ENCODE data around the gene ATP13A4. TPM values are rescaled to one million over a fixed set of nuclear protein-coding genes. Genes with fewer than 3 reads are reported as not detected.

ATP13A4 gene
- total RNA-seq, 3 donors from 2014 or later (not counting 1 experiment from before 2014, with no cell fraction given) = 1.3 to 3.9 (median 3.6) TPM

- intact Hi-C loops (cut with micrococcal nuclease) = no loop called here
- ATAC-seq (no peak), DNase-seq (no peak)
- H3K36me3 Mint-ChIP-seq = no peaks in the 10 kb centered on the region
- Histone ChIP-seq H3K9me3 (ENCODE audit: control insufficient read depth, insufficient read depth, low read length) (no peaks in the 10 kb centered on the region), H3K27me3 (ENCODE audit: control insufficient read depth, insufficient read depth, low read length) (no peaks in the 10 kb centered on the region), H3K27ac (ENCODE audit: low read length) (no peak overlapping the region), H3K4me3 (ENCODE audit: low read length) (no peak overlapping the region), H3K4me1 (ENCODE audit: control insufficient read depth, insufficient read depth, low read length) (no peaks in the 10 kb centered on the region), H3K36me3 (ENCODE audit: control insufficient read depth, insufficient read depth, low read length) (no peaks in the 10 kb centered on the region)
- no peak overlapping the region for H3K4me3 Mint-ChIP-seq
- H3K4me1 Mint-ChIP-seq = no peaks in the 10 kb centered on the region
- 77% methylated on average over 5 of the region's 6 CpGs for WGBS (ENCODE audit: insufficient coverage)
- no peak overlapping the region for H3K27ac Mint-ChIP-seq
- H3K27me3 Mint-ChIP-seq (ENCODE audit: low read depth in 2 of 2) = no peaks in the 10 kb centered on the region
- TF ChIP-seq CTCF (IDR thresholded peaks at IDR 0.05) = no peak
- H3K9me3 Mint-ChIP-seq = no peaks in the 10 kb centered on the region
Observed at GRCh38 chr3:193407112-193407511, 147.6 kb downstream of the ATP13A4 start.

GRCh38 chr3:193403307-193403706, 151.4 kb downstream of the ATP13A4 start:
- no peaks in the 10 kb centered on the region for H3K27me3 ChIP-seq (ENCODE audit: control insufficient read depth, insufficient read depth, low read length)
- H3K4me3 ChIP-seq (ENCODE audit: low read length) = no peak overlapping the region
- Mint-ChIP-seq H3K4me3 (no peak overlapping the region), H3K36me3 (no peaks in the 10 kb centered on the region), H3K27me3 (ENCODE audit: low read depth in 2 of 2) (no peaks in the 10 kb centered on the region), H3K27ac (no peak overlapping the region), H3K9me3 (no peaks in the 10 kb centered on the region), H3K4me1 (no peaks in the 10 kb centered on the region)
- WGBS (ENCODE audit: insufficient coverage) = 82% methylated on average over 2 of the region's 2 CpGs
- H3K9me3 ChIP-seq (ENCODE audit: control insufficient read depth, insufficient read depth, low read length) = no peaks in the 10 kb centered on the region
- no peak for TF ChIP-seq CTCF (IDR thresholded peaks at IDR 0.05)
- no peaks in the 10 kb centered on the region for H3K4me1 ChIP-seq (ENCODE audit: control insufficient read depth, insufficient read depth, low read length)
- intact Hi-C loops (cut with micrococcal nuclease) = no loop called here
- DNase-seq (no peak), ATAC-seq (no peak)
- no peaks in the 10 kb centered on the region for H3K36me3 ChIP-seq (ENCODE audit: control insufficient read depth, insufficient read depth, low read length)
- no peak overlapping the region for H3K27ac ChIP-seq (ENCODE audit: low read length)

GRCh38 chr3:193400304-193400703, 154.4 kb downstream of the ATP13A4 start:
- H3K9me3 Mint-ChIP-seq = peaks cover 0 to 4% of the 10 kb centered on the region in 2 donors
- H3K4me1 Mint-ChIP-seq = no peaks in the 10 kb centered on the region
- H3K27ac ChIP-seq (ENCODE audit: low read length) = no peak overlapping the region
- intact Hi-C loops (cut with micrococcal nuclease) = no loop called here
- no peak overlapping the region for H3K4me3 Mint-ChIP-seq
- H3K4me3 ChIP-seq (ENCODE audit: low read length) = no peak overlapping the region
- peaks cover 0 to 2% of the 10 kb centered on the region in 2 donors for H3K27me3 Mint-ChIP-seq (ENCODE audit: low read depth in 2 of 2)
- H3K9me3 ChIP-seq (ENCODE audit: control insufficient read depth, insufficient read depth, low read length) = no peaks in the 10 kb centered on the region
- H3K4me1 ChIP-seq (ENCODE audit: control insufficient read depth, insufficient read depth, low read length) = no peaks in the 10 kb centered on the region
- no peaks in the 10 kb centered on the region for H3K36me3 Mint-ChIP-seq
- H3K36me3 ChIP-seq (ENCODE audit: control insufficient read depth, insufficient read depth, low read length) = no peaks in the 10 kb centered on the region
- DNase-seq (no peak), ATAC-seq (no peak)
- TF ChIP-seq CTCF (IDR thresholded peaks at IDR 0.05) = no peak
- H3K27ac Mint-ChIP-seq = no peak overlapping the region
- no peaks in the 10 kb centered on the region for H3K27me3 ChIP-seq (ENCODE audit: control insufficient read depth, insufficient read depth, low read length)

GRCh38 chr3:193396451-193397244, 158.0 kb downstream of the ATP13A4 start:
- Histone ChIP-seq H3K27ac (ENCODE audit: low read length) (no peak overlapping the region), H3K9me3 (ENCODE audit: control insufficient read depth, insufficient read depth, low read length) (no peaks in the 10 kb centered on the region), H3K4me1 (ENCODE audit: control insufficient read depth, insufficient read depth, low read length) (no peaks in the 10 kb centered on the region), H3K27me3 (ENCODE audit: control insufficient read depth, insufficient read depth, low read length) (no peaks in the 10 kb centered on the region), H3K4me3 (ENCODE audit: low read length) (no peak overlapping the region), H3K36me3 (ENCODE audit: control insufficient read depth, insufficient read depth, low read length) (no peaks in the 10 kb centered on the region)
- peaks cover 0 to 7% of the 10 kb centered on the region in 2 donors for H3K9me3 Mint-ChIP-seq
- H3K36me3 Mint-ChIP-seq = no peaks in the 10 kb centered on the region
- no peak for TF ChIP-seq CTCF (IDR thresholded peaks at IDR 0.05)
- intact Hi-C loops (cut with micrococcal nuclease) = no loop called here
- no peak overlapping the region for H3K4me3 Mint-ChIP-seq
- H3K27ac Mint-ChIP-seq = no peak overlapping the region
- DNase-seq (no peak), ATAC-seq (no peak)
- no peaks in the 10 kb centered on the region for H3K4me1 Mint-ChIP-seq
- WGBS (ENCODE audit: insufficient coverage) = 85% methylated on average over 7 of the region's 7 CpGs
- peaks cover 0 to 2% of the 10 kb centered on the region in 2 donors for H3K27me3 Mint-ChIP-seq (ENCODE audit: low read depth in 2 of 2)

Data from natural killer cell (primary cell).